GM23338 (cell line): ENCODE data around the gene SH3RF2. TPM values are rescaled to one million over a fixed set of nuclear protein-coding genes. Genes with fewer than 3 reads are reported as not detected.

Experiments used
- ATAC-seq: fragments of 200-7000 bp; cut with Tn5 transposase; 3 replicates; pipeline ENCODE4 v1.9.1; 2020
- DNase-seq: peaks from one replicate; pipeline ENCODE4 v3.0.0-alpha.2; 2015; ENCODE audit warnings: low spot score
- H2AFZ ChIP-seq: fragments of 200-600 bp; sonication (generic); 2 replicates; pipeline ENCODE4 v1.8.0; 2016; ENCODE audit warnings: antibody characterized with exemption, mild to moderate bottlenecking, moderate library complexity
- H3F3A ChIP-seq: fragments of 200-600 bp; sonication (generic); replicated peaks from 2 replicates; pipeline ENCODE4 v1.8.0; 2017; ENCODE audit warnings: antibody characterized with exemption, mixed run types, low read depth
- H3K27ac ChIP-seq: fragments of 200-600 bp; sonication (generic); 2 replicates; pipeline ENCODE4 v1.6.1; 2016; ENCODE audit warnings: low read depth
- H3K27me3 ChIP-seq: fragments of 200-600 bp; sonication (generic); 2 replicates; pipeline ENCODE4 v1.8.0; 2016; ENCODE audit warnings: mild to moderate bottlenecking, mixed run types, moderate library complexity; ENCODE audit not compliant: insufficient read depth
- H3K36me3 ChIP-seq: fragments of 200-600 bp; sonication (generic); 2 replicates; pipeline ENCODE4 v1.8.0; 2016; ENCODE audit warnings: mild to moderate bottlenecking; ENCODE audit not compliant: insufficient read depth
- H3K4me1 ChIP-seq: fragments of 200-600 bp; sonication (generic); 2 replicates; pipeline ENCODE4 v1.8.0; 2016; ENCODE audit warnings: mild to moderate bottlenecking, moderate library complexity; ENCODE audit not compliant: insufficient read depth
- H3K4me2 ChIP-seq: fragments of 200-600 bp; sonication (generic); 2 replicates; pipeline ENCODE4 v1.7.1; 2017; ENCODE audit warnings: mixed run types
- H3K4me3 ChIP-seq: fragments of 200-600 bp; sonication (generic); 2 replicates; pipeline ENCODE4 v1.6.1; 2016; ENCODE audit warnings: mixed run types
- H3K79me2 ChIP-seq: fragments of 200-600 bp; sonication (generic); replicated peaks from 2 replicates; pipeline ENCODE4 v1.8.0; 2017; ENCODE audit warnings: mild to moderate bottlenecking; ENCODE audit not compliant: insufficient read depth
- H3K9me2 ChIP-seq: fragments of 200-600 bp; sonication (generic); 2 replicates; pipeline ENCODE4 v1.8.0; 2017; ENCODE audit not compliant: insufficient read depth
- H4K20me1 ChIP-seq: fragments of 200-600 bp; sonication (generic); replicated peaks from 2 replicates; pipeline ENCODE4 v1.8.0; 2017; ENCODE audit warnings: mild to moderate bottlenecking; ENCODE audit not compliant: insufficient read depth
- H3K27ac Mint-ChIP-seq: 2 replicates; pipeline ENCODE4 v1.8.0; 2020; ENCODE audit warnings: inconsistent platforms, mild to moderate bottlenecking, moderate library complexity, mixed read lengths
- H3K27me3 Mint-ChIP-seq: 3 replicates; pipeline ENCODE4 v1.8.0; 2022; ENCODE audit warnings: low read depth, mild to moderate bottlenecking, moderate library complexity, mixed read lengths, inconsistent platforms; ENCODE audit not compliant: insufficient read depth, poor library complexity
- H3K36me3 Mint-ChIP-seq: 3 replicates; pipeline ENCODE4 v1.8.0; 2021; ENCODE audit warnings: low read depth, mild to moderate bottlenecking, inconsistent platforms, moderate library complexity, mixed read lengths
- H3K4me1 Mint-ChIP-seq: 3 replicates; pipeline ENCODE4 v1.8.0; 2020; ENCODE audit warnings: mild to moderate bottlenecking, inconsistent platforms, mixed read lengths
- H3K4me3 Mint-ChIP-seq: 3 replicates; pipeline ENCODE4 v1.8.0; 2021; ENCODE audit warnings: moderate library complexity, mild to moderate bottlenecking, inconsistent platforms, mixed read lengths
- H3K9me3 Mint-ChIP-seq: 3 replicates; pipeline ENCODE4 v1.8.0; 2020; ENCODE audit warnings: moderate library complexity, mild to moderate bottlenecking, inconsistent platforms, mixed read lengths
- CREB1 ChIP-seq: fragments of 250-450 bp; sonication (Bioruptor Pico); IDR thresholded peaks from 2 replicates; pipeline ENCODE4 v1.5.0; 2020; ENCODE audit warnings: low read depth, mild to moderate bottlenecking, moderate library complexity
- CTCF ChIP-seq, 2 experiments: fragments of 200-600 bp in 1 of 2; sonication (generic) in 1 of 2; conservative IDR thresholded peaks; 2 replicates each; pipeline versions ENCODE4 v1.5.1 to v1.6.1; 2016 to 2017; ENCODE audit warnings: antibody characterized with exemption in 2 of 2, low read depth in 2 of 2, mild to moderate bottlenecking in 2 of 2, moderate library complexity in 1 of 2
- ETS1 ChIP-seq: IDR thresholded peaks from 2 replicates; pipeline ENCODE4 v1.6.1; 2016; ENCODE audit warnings: antibody characterized with exemption
- EZH2 ChIP-seq: fragments of 200-600 bp; sonication (generic); IDR thresholded peaks from one replicate; pipeline ENCODE4 v1.8.0; 2017; ENCODE audit warnings: antibody characterized with exemption, mild to moderate bottlenecking, low read depth; ENCODE audit not compliant: unreplicated experiment
- EZH2phosphoT487 ChIP-seq: fragments of 200-600 bp; sonication (generic); IDR thresholded peaks from one replicate; pipeline ENCODE4 v1.8.1; 2018; ENCODE audit warnings: antibody characterized with exemption; ENCODE audit not compliant: unreplicated experiment
- JUNB ChIP-seq: IDR thresholded peaks from one replicate; pipeline ENCODE4 v1.6.1; 2016; ENCODE audit warnings: antibody characterized with exemption; ENCODE audit not compliant: unreplicated experiment
- NANOG ChIP-seq: IDR thresholded peaks from 2 replicates; pipeline ENCODE4 v1.6.1; 2016; ENCODE audit warnings: antibody characterized with exemption, borderline replicate concordance
- POLR2AphosphoS5 ChIP-seq: IDR thresholded peaks from 2 replicates; pipeline ENCODE4 v1.6.1; 2016; ENCODE audit warnings: antibody characterized with exemption, low read depth
- STAT1 ChIP-seq: IDR thresholded peaks from one replicate; pipeline ENCODE4 v1.6.1; 2016; ENCODE audit warnings: antibody characterized with exemption; ENCODE audit not compliant: unreplicated experiment
- ZNF114 ChIP-seq: fragments of 250-450 bp; sonication (Bioruptor Pico); IDR thresholded peaks from 2 replicates; pipeline ENCODE4 v1.5.0; 2020; ENCODE audit warnings: mild to moderate bottlenecking, moderate library complexity
- ZNF331 ChIP-seq: fragments of 250-450 bp; sonication (Bioruptor Pico); IDR thresholded peaks from 2 replicates; pipeline ENCODE4 v1.5.0; 2020; ENCODE audit warnings: low read depth, mild to moderate bottlenecking, moderate library complexity
- ZNF462 ChIP-seq: fragments of 250-450 bp; sonication (Bioruptor Pico); IDR thresholded peaks from 2 replicates; pipeline ENCODE4 v1.5.0; 2020; ENCODE audit warnings: mild to moderate bottlenecking, moderate library complexity
- polyA plus RNA-seq: library from polyadenylated mRNA; unstranded; fragments of >200 nt; fragmentation: Nextera tagmentation; extraction: Ambion mirVana; gene quantifications from 2 replicates; pipeline ENCODE4 v1.2.1, GENCODE V29; 2016
- total RNA-seq: library from RNA; depleted of rRNA; stranded (reverse); fragments of >200 nt; shearing (Covaris generic); gene quantifications from 2 replicates; pipeline ENCODE4 v1.2.3, GENCODE V29; 2014
- TF ChIP-seq, protein P1 (sequence below): IDR thresholded peaks from one replicate; pipeline ENCODE4 v1.6.1; 2018; ENCODE audit warnings: antibody characterized with exemption; ENCODE audit not compliant: unreplicated experiment

The SH3RF2 gene
- total and polyA plus RNA-seq, 2 experiments from 2014 or later = 1.7 to 2.4 TPM

DNA sequence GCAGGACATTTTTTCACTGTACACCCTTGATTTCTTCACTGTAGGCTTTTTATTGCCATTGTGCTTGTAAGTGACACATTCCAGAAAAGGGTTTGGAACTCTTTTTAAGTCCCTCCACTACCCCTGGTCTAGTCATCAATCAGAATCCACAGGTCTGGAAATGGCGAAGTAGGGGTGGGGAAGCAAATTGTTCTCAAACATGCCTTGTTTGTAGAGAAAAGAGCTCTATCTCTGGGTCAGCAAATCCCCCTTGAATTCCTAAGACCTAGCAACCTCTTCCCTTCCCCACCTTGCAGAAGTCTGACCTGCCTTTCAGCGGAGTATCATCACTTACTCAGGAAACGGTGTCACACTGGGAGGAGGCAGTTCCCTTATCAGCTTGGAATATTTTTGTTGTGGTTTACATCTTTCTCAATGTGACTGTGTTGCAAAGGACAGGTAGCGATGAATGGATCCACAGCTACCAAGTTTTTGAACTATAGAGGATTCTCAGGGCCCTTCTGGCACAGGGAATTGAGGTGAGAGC, 3.2 kb downstream of the SH3RF2 start:
- Histone ChIP-seq H3K4me3 (no peak overlapping the region), H3K27me3 (peaks cover 7% of the 10 kb centered on the region; the same call in 1 of the 2 replicates), H3K79me2 (no peaks in the 10 kb centered on the region), H3K9me2 (no peaks in the 10 kb centered on the region), H3K27ac (no peak overlapping the region), H3F3A (no peaks in the 10 kb centered on the region), H3K4me1 (peaks cover 32% of the 10 kb centered on the region), H4K20me1 (no peaks in the 10 kb centered on the region), H3K36me3 (no peaks in the 10 kb centered on the region), H3K4me2 (no peak overlapping the region), H2AFZ (peak overlapping the region; percentile 79; the same call in 1 of the 2 replicates)
- H3K27me3 Mint-ChIP-seq = peaks cover 2% of the 10 kb centered on the region
- H3K4me1 Mint-ChIP-seq = peaks cover 42% of the 10 kb centered on the region
- TF ChIP-seq EZH2phosphoT487 (no peak), ZNF114 (no peak), ZNF462 (no peak), ZNF331 (no peak), EZH2 (no peak), STAT1 (no peak), ETS1 (no peak), NANOG (no peak), JUNB (no peak), POLR2AphosphoS5 (no peak), CREB1 (CRISPR knock-in tag) (no peak), CTCF (conservative IDR thresholded peaks at IDR 0.05; ENCODE audit: low read depth in 2 of 2) (no peak)
- TF ChIP-seq, protein P1, sequence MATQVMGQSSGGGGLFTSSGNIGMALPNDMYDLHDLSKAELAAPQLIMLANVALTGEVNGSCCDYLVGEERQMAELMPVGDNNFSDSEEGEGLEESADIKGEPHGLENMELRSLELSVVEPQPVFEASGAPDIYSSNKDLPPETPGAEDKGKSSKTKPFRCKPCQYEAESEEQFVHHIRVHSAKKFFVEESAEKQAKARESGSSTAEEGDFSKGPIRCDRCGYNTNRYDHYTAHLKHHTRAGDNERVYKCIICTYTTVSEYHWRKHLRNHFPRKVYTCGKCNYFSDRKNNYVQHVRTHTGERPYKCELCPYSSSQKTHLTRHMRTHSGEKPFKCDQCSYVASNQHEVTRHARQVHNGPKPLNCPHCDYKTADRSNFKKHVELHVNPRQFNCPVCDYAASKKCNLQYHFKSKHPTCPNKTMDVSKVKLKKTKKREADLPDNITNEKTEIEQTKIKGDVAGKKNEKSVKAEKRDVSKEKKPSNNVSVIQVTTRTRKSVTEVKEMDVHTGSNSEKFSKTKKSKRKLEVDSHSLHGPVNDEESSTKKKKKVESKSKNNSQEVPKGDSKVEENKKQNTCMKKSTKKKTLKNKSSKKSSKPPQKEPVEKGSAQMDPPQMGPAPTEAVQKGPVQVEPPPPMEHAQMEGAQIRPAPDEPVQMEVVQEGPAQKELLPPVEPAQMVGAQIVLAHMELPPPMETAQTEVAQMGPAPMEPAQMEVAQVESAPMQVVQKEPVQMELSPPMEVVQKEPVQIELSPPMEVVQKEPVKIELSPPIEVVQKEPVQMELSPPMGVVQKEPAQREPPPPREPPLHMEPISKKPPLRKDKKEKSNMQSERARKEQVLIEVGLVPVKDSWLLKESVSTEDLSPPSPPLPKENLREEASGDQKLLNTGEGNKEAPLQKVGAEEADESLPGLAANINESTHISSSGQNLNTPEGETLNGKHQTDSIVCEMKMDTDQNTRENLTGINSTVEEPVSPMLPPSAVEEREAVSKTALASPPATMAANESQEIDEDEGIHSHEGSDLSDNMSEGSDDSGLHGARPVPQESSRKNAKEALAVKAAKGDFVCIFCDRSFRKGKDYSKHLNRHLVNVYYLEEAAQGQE = no peak
- H3K36me3 Mint-ChIP-seq = no peaks in the 10 kb centered on the region
- DNase-seq (no peak), ATAC-seq (no peak)
- no peak overlapping the region for H3K4me3 Mint-ChIP-seq
- no peak overlapping the region for H3K27ac Mint-ChIP-seq
- H3K9me3 Mint-ChIP-seq = no peaks in the 10 kb centered on the region
